ENCODE measurements around the gene EEF2KMT. TPM values are rescaled to one million over a fixed set of nuclear protein-coding genes. Genes with fewer than 3 reads are reported as not detected.
"Not testable (repeated sequence)": the region's sequence is repeated elsewhere in the genome, so short reads cannot be mapped to it uniquely, and the experiment has no call there.

The EEF2KMT gene
- total RNA-seq, 1 donor from 2014 or later: 12.1 TPM

DNA sequence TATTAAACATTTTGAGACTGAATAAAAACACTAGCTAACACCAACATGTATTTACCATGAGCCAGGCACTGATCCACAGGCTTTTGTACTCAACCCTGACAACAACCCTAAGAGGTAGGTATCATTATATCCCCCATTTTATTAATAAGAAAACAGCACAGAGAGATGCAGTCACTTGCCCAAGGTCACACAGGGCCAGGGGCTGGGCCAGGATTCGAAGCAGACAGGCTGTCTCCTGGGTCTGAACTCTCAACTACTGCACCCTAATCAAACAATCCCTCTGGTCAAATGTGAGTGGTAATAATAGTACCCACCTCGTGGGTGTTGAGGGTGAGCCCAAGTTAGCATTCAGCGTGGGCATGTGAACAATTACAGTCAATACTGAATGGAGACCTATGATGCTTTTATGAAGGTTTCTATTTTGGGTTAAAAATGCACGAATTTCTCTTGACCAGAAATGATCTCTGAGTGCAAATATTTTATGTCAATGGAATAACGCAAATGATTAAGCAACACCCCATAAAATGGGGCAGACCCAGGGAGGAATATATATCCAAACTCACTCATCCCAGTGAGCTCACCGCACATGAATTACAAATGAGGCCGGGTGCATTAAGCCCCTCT lies 1.0 kb downstream of the EEF2KMT start:
- intact Hi-C loops (cut with micrococcal nuclease): loop anchor here (1.0 to 10.0 kb wide), 8 partner anchors 24 to 1942 kb away; partner anchors contain the start of genes CORO7, GLYR1, NUDT16L1 and PAM16

DNA sequence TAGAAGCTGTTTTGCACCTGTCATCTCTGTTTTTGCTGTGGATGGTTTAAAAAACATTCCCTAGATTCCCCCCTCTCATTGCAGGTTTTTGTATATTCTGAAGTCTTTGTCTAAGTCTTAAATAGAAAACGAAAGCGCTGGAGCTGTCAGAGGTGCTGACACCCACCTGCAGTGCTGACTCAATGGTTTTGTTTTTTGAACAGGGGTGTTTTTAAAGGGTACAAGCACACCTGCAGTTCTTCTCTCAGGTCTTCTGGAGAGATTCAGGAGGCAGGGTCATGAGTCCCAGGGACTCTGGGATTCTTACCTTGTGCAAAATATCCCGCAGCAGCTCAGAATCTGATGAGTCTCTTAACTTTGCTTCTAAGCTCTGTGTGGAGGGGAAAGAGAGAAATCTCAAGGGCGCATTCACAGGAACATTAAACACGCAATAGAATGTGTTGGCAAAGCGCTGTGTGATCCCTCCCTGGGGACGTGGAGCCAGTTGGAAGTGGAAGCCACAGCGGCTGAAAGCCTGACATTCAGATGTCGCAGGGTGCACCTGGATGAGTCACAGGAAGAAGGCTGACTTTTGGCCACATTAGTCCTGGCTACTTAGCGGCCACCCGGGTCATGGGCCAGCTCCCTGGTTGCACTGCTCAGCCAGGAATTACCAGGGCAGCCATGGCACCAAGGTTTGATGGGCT lies 2.3 kb downstream of the EEF2KMT start:
- intact Hi-C loops (cut with micrococcal nuclease): loop anchor here (5.0 to 10.0 kb wide), 6 partner anchors 330 to 1940 kb away; partner anchors contain the start of genes CORO7, NUDT16L1, PAM16 and ZNF500

GRCh38 chr16:5093746-5094145 lies 3.8 kb downstream of the EEF2KMT start:
- intact Hi-C loops (cut with micrococcal nuclease): loop anchor here (2.0 to 10.0 kb wide), 5 partner anchors 61 to 1939 kb away; partner anchors contain the start of genes GLYR1, NAGPA, PAM16 and UBN1

- intact Hi-C loops (cut with micrococcal nuclease): loop anchor here (2.0 to 10.0 kb wide), 5 partner anchors 60 to 1938 kb away; partner anchors contain the start of genes GLYR1, NAGPA, PAM16 and UBN1
Measured at GRCh38 chr16:5093081-5093480, 4.5 kb downstream of the EEF2KMT start.

- intact Hi-C loops (cut with micrococcal nuclease): loop anchor here (10.0 kb wide), 3 partner anchors 326 to 1936 kb away; partner anchors contain the start of genes PAM16 and ZNF500
Measured at GRCh38 chr16:5090592-5090991, 7.0 kb downstream of the EEF2KMT start.

- intact Hi-C loops (cut with micrococcal nuclease): loop anchor here (10.0 kb wide), 3 partner anchors 325 to 1935 kb away; partner anchors contain the start of genes PAM16 and ZNF500
Measured at GRCh38 chr16:5089911-5090555, 7.6 kb downstream of the EEF2KMT start.

- intact Hi-C loops (cut with micrococcal nuclease): not testable (repeated sequence)
Measured at GRCh38 chr16:5088936-5089335, 8.7 kb downstream of the EEF2KMT start.

DNA sequence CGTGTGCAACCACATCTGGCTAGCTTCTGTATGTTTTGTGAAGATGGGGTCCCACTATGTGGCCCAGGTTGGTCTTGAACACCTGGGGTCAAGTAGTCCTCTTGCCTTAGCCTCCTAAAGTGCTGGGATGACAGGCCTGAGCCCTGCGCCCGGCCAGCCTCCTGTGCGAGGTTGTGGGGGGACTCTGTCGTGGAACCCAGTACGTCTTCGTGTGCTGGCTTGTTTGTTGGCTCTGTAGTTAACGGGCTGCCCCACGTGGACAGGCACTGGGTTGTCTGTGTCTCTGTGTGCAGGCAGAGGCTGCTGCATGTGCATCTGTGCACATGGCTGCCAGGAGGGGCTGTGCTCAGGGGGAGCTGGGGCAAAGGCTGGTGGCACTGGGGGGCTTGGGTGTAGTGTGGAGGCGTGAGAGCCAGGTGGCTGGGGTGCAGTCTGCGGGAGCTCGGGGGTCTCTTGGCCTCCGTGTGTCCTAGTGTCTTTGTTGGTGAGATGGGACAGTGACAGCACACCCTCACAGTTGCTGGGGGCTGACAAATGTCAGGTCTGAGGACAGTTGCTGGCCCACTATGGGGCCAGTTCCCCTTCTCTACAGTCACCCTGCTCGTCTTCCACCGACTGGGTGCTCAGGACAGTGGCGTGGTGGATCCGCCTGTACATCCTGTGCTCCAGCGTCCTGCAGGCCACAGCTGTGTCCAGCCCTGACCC lies 9.4 kb downstream of the EEF2KMT start:
- intact Hi-C loops (cut with micrococcal nuclease): not testable (repeated sequence)

- intact Hi-C loops (cut with micrococcal nuclease): loop anchor here (2.0 kb wide), 1 partner anchor 29 kb away; no protein-coding TSS in a partner anchor
Measured at GRCh38 chr16:5085716-5086115, 11.9 kb downstream of the EEF2KMT start.

DNA sequence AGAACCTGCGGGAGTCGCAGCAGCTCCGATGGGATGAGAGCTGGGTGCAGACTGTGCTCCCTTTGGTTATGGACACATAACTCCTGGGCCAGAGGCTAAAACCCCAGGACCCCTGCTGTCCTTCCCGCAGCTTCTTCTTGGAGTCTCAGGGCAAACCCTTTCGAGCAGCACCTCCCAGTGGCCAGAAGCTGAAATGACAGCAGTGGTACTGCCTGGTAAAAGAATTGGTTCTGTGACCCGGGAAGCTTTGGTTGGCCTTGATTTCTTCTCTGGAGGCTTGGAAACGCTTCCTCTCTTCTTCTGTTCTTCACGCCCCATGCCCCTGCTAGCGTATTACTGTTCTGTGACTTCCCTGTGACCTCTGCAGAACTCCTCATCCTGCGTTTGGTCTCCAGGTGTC lies 12.8 kb downstream of the EEF2KMT start:
- intact Hi-C loops (cut with micrococcal nuclease): loop anchor here (2.0 kb wide), 1 partner anchor 28 kb away; no protein-coding TSS in a partner anchor

DNA sequence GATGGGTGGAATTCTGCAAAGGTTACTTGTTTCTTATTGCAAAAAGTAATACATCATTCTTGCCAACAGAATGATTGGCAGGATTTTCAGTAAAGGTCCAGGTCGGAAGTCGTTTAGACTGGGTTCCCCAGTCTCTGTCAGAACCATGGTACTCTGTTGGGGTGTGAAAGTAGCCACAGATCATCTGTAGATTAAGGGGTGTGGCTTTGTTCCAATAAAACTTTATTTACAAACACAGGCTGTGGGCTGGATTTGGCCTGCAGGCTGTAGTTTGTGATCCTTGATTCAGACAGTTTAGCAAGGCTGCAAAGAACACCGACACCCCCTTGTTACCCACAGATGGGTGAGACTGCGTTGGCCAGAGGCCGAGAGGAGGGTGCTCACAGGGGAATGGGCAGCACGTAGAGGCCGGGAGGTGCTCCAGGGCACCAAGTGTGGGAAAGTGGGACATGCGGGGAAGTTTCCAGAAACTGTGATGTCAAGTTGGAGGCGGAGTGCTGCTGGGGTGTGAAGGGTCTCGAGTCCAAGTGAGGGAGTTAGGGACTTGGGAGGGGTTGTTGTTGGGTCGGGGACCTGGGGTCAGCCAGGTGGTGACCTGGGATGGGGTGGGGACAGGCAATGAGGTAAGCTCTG lies 13.4 kb downstream of the EEF2KMT start:
- intact Hi-C loops (cut with micrococcal nuclease): loop anchor here (2.0 kb wide), 1 partner anchor 27 kb away; no protein-coding TSS in a partner anchor

DNA sequence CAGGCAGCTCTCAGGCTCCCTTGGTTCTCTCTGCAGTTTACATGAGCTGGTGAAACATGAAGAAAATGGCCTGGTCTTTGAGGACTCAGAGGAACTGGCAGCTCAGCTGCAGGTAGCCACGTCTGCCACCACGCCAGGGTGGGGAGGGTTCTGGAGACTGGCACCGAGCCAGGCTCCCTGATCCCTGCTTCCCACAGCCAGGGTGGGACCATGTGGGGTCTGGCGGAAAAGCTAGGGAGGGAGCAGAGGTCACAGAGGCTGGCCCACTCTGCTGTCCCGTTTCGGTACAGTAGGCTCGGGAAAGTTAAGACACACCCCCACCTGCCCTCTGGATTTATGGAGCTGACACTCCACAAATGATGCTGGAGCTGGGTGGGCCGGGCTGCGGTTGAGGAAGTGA lies 13.9 kb downstream of the EEF2KMT start:
- intact Hi-C loops (cut with micrococcal nuclease): loop anchor here (2.0 kb wide), 1 partner anchor 27 kb away; no protein-coding TSS in a partner anchor

GRCh38 chr16:5080996-5081395 lies 16.6 kb downstream of the EEF2KMT start:
- intact Hi-C loops (cut with micrococcal nuclease): not testable (repeated sequence)

DNA sequence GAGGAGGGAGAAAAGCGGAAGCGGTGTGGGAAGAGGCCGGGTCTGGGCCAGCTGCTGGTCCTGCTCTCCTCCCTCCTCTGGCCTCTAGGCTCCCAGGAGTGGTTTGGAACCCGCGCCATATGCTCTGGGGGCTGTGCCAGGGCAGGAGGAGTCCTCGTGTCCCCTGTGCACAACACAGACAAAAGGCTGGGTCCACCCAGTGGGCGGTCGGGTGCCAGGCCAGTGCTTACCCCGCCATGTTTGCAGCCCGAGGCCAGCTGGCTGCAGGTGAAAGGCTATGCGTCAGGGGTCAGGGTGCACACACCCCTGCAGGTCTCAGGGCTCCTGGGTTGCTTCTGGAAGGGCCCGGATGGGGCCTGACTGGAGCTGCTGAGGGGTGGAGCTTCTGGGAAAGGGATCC lies 17.1 kb downstream of the EEF2KMT start:
- intact Hi-C loops (cut with micrococcal nuclease): not testable (repeated sequence)

DNA sequence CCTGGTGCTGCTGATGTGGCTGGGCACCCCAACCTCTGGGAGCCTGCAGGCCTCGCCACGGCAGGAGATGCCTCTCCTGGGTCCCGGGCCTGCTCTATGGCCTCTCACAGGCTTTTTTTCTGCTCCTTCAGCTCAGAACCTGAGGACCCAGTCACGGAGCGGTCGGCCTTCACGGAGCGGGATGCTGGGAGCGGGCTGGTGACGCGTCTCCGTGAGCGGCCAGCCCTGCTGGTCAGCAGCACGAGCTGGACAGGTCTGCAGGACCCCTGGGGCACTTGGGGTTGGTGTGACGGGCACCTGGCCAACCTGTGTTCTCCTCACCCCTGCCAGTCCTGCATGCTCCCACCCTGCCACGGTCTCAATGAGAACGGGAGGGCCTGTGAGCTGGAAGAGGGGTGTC lies 19.0 kb downstream of the EEF2KMT start:
- intact Hi-C loops (cut with micrococcal nuclease): no loop called here

DNA sequence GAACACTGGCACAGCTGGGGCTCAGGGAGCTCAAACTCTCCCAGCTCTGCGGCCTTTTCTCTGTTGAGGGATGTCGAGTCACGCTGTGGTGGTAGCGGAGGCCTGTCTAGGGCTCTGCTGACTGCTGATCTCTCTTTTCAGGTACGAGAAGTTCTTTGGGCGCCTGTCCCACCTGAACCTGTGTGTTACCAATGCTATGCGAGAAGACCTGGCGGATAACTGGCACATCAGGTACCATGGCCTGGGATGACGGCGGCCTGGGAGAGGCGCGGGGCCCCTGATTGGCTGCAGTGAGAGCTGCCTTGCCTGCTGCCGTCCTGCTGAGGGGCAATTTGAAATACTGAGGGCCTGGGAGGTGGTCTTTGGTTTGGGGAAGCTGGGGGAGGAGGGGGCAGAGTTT lies 20.3 kb downstream of the EEF2KMT start:
- intact Hi-C loops (cut with micrococcal nuclease): no loop called here

DNA sequence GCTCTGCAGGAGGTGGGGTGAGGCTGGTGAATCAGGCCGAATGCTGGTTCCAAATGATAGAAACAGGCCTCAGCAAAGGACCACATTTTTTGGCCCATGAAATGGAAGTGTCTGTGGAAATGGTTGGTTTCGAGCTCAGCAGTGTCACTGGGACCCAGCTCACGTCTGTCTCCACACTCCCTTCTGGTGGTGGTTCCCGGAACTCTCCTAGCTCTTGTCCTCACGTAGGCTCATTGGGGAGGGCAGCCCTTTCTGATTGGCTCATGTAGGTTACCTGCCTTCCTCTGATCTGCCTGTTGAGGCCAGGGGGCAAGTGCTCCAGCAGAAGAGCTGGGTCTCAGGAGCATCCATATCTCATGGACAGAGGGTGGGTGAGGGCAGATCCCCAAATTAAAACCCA lies 22.0 kb downstream of the EEF2KMT start:
- intact Hi-C loops (cut with micrococcal nuclease): no loop called here

DNA sequence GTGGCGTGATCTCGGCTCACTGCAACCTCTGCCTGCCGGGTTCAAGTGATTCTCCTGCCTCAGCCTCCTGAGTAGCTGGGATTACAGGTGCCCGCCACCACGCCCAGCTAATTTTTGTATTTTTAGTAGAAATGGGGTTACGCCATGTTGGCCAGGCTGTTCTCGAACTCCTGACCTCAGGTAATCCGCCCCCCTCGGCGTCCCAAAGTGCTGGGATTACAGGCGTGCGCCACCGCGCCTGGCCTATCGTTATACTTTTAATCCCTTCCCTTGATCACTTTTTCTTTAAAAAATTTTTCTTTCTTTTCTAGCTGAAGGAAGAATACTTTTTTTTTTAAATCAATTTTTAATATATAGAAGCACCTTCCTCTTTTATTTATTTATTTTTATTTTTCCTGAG lies 23.8 kb downstream of the EEF2KMT start:
- intact Hi-C loops (cut with micrococcal nuclease): loop anchor here (5.0 kb wide), 2 partner anchors 226 to 341 kb away; partner anchors contain the start of genes ANKS3, DNAAF8, GLYR1 and UBN1

DNA sequence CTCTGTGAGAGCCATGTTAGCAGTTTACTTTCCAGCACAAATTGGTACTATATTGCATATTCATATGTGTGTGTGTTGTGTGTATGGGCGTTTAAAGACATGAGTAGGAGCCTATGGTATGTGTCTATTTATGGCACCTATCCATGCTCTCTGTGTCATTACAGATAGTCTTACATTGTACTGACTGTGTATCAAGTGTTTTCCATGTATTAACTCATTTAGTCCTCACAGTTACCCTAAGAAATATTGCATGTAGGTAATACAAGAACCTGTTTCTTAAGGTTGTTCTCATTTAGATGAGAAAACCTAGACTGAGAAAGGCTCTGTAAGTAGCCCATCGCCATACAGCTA lies 24.3 kb downstream of the EEF2KMT start:
- intact Hi-C loops (cut with micrococcal nuclease): loop anchor here (5.0 kb wide), 2 partner anchors 226 to 341 kb away; partner anchors contain the start of genes ANKS3, DNAAF8, GLYR1 and UBN1

All from T-helper 1 cell treated with Interleukin-12 subunit alpha and Interleukin-12 subunit beta and Interleukin-4 antibody, amounts not matched to agents 30 ng/mL and 1 ng/mL, for 36 hours (primary cell).